NCI-H1436 (cell line): Measurements from ENCODE around the gene LRG1.
A peak's percentile ranks its signal among the peaks of the same experiment; 100 is the strongest.
"Not testable (repeated sequence)": the region's sequence is repeated elsewhere in the genome, so short reads cannot be mapped to it uniquely, and the experiment has no call there.

Experiments
- DNase-seq: peaks from one replicate; lab custom pipeline; 2025; lab: John Stamatoyannopoulos, UW

Gene LRG1

DNA sequence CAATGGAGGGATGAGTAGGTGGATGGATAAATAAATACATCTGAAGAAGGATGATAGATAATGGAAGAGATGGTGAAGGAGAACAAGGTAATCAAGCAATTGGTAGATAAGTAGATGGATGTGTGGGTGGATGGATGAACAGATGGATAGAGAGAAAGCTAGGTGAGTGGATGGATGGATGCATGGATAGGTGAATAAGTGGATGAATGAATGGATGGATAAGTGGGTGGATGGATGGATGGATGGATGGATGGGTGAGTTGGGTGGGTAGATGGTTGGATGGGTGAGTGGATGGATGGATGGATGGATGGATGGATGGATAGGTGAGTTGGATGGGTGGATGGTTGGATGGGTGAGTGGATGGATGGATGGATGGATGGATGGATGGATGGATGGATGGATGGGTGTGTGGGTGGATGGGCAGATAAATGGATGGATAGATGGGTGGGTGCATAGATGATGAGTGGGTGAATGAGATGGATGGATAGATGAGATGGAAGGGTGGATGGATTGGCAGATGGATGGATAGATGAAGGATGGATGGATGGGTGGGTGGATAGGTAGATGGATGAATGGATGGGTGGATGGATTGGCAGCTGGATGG, 13.4 kb upstream of the LRG1 start:
- DNase-seq = no peak

DNA sequence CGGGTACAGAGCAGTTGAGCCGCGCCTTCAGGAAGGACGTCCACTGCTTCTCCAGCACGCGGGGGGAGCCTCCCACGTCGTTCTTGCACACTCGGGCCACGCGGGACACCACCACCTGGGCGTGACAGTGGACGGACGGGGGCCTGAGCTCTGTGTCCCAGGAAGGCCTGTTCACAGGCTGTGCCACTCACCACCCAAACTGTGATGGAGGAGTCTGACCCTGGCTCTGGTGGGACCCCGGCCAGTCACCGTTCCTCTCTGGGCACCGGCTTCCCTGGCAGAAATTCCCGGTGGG, 12.6 kb upstream of the LRG1 start:
- DNase-seq = no peak

DNA sequence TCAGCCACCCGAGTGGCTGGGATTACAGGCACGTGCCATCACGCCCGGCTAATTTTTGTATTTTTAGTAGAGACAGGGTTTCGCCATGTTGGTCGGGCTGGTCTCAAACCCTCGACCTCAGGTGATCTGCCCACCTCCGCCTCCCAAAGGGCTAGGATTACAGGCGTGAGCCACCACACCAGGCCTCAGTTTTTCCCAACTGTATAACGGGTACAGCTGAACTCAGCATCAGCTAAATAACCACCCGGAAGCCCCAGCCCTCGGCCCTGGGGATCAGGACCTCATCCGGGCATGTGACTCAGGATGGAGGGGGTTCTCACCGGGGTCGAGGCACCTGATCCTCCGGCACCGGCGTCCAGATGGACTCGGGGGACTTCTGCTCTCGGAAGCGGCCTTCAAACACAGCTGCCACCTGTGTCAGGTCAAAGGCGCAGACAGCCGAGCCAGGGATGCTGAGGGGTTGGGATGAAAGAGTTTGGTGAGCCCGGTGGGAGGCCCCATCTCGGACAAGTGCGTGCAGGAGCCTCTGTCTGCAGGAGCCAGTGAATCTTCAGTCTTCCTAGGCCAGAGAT, 10.7 kb upstream of the LRG1 start:
- no peak for DNase-seq

DNA sequence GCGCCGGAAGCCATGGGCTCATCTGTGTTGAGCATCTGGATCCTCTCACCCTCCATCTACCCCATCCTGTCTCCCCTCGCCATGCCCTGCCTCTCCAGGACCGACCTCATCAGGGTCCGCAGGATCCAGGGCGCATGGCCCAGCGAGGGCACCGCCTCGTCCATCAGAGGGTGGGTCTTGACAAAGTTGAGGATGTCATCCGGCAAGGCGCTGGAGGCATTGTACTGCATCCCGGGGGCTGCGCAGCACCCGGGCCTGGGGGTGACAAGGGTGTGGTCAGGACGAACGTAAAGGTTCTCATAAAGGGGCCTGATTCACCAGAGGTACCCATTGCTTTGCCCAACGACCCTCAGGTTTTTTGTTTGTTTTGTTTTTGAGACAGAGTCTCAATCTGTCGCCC, 10.2 kb upstream of the LRG1 start:
- no peak for DNase-seq

DNA sequence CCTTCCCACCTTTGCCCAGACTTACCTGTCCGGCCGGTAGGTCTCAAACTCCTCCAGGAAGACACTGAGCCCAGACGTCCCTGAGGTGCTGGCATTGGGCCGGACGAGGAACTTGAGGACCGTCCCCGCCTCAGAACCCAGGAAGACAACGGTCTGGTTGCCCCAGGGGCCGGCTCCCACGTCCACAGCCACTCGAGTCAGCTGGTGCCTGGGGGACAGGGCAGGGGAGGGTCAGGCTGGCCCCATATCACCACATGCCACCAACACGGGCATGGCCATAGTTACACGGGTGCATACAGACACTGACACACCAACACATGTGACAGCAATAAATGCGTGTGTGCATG, 8.4 kb upstream of the LRG1 start:
- DNase-seq = no peak

DNA sequence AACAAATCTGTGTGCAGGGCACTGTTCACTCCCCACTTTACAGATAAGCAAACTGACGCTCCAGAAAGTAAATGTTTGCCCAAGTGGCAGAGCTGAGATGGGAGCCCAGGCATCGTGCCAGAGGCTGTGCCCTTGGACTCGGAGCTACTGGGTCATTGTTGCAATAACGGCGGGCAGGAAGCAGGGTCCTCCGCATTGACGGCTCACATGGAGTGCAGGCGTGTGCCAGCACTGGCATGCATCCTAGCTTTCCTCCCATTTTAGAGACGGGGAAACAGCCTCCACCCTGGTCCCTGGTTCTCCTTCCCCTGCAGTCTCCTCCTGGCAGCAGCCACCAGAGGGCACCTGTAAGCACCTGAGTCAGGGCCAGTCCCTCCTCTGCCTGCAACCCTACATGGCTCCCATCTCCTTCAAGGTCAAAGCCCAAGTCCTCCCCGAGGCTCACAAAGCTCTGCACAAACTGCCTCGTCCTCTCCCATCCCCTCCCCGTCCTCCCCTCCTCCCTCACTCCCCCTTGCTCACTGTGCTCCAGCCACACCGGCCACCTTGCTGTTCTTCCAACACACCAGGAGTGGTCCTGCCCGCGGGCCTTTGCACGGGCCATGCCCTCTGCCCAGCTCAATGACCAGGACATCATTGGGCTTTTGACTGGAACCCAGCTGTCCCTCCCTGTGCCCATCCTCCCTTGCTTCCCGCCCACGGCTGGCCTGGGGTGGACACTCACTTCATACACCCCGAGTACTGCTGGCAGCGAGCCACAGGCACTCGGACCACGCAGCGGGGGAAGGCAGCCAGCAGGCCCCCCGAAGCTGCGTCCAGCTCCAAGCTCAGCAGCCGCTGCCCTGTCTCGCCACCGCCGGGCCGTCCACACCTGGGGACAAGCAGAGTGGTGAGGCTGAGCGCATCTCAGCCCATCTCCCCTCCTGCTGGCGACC, 7.7 kb upstream of the LRG1 start:
- no peak for DNase-seq

DNA sequence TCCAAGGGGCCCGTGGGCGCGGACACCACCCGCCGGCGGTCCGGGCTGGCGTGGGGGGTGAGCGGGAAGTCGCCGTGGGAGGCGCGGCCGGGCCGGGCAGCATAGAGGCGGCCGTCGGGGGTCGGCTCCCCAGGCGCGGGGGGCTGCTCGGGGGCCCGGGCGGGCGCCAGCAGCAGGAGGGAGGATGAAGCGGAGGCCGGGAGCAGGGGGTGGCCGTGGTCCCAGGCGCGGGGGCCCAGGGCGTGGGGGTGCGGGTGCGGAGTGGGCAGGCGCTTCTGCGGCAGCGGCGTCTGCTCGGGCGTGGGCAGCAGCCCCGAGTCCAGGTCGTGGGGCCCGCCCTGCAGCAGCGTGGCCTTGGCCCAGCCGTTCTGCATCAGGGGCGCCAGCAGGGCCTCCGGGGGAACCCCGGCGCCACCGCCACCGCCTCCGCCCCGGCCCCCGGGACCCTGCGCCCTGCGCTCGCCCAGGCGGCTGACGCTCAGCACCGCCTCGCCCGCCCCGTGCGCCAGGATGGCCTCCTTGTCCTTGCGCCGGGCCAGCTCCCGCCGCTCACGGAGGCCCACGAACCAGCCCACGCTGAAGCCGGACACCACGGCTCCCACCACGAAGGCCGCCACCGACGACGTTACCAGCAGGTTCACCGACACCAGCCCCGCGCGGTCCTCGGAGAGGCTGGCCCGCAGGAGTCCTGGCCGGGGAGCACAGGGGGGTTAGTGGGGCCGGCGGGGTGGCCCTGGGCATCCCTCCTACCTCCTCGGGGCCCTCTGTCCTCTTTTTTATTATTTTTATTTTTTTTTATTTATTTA, 4.2 kb upstream of the LRG1 start:
- DNase-seq = no peak

DNA sequence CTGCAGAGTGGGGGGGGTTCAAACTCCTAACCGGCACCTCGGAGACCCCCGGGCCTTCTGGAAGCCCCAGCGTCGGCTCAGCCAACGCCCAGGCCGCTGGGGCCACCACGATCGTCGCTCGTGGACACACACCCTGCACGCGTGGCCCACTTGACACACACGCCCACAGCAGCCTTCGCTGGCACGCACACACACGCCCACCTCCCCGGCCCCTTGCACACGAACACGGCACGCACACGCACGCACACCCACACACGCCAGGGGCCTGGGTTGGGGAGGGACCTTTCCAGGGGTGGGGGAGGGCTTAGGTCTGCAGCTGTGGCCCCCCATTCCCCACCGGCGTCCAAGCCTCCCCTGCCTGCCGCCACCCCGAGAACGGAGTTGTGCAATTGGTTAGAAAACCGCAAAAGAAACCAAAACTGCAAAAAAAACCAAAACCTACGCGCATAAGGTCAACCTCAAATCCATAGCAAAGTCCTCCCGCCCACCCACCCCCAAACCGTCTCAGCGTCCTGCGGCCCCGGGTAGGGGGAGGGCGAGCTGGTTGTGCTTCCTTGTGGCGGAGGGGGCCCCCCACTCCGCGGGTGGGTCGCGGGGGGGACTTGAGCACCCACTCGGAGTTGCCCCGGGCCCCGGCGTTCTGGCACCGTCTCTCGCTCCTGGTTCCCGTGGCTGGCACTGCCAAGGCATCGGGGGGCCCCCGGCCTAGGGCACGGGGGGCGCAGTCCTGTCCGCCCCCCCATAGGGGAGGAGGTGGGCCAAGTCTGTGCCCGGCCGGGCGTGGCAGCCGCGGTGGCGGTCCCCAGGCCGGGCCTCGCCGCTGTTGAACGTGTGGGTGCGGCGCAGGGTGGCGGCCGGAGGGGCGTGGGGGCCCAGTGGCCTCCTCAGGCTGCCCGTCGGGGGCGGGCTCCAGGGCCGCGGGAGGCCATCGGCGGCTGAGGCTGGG, 3.3 kb upstream of the LRG1 start:
- no peak for DNase-seq

DNA sequence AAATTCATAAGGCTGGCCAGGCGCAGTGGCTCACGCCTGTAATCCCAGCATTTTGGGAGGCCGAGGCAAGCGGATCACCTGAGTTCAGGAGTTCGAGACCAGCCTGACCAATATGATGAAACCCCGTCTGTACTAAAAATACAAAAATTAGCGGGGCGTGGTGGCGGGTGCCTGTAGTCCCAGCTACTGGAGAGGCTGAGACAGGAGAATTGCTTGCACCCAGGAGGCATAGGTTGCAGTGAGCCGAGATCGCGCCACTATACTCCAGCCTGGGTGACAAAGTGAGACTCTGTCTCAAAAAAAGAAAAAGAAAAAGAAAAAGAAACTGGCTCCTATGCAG, 1.9 kb upstream of the LRG1 start:
- not testable (repeated sequence) for DNase-seq

DNA sequence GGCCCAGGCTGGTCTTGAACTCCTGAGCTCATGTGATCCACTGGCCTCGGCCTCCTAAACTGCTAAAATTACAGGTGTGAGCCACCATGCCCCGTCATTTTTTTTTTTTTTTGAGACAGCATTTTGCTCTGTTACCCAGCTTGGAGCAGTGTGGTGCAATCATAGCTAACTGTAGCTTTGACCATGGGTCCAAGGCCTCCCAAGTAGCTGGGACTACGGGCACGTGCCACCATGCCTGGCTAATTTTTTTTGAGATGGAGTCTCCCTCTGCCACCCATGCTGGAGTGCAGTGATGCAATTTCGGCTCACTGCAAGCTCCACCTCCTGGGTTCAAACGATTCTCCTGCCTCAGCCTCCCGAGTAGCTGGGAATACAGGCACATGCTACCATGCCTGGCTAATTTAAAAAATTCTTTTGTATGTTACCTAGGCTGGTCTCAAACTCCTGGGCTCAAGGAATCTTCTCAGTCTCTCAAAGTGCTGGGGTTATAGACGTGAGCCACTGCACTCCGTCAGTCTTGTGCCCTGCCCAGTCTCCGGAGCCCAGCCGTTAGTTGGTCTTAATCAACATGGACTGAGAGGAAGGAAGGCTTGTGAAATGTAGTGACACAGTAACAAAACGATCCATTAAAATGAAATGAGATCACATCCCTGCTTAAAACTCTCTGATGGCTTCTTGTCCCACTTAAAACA, 1.4 kb upstream of the LRG1 start:
- no peak for DNase-seq

DNA sequence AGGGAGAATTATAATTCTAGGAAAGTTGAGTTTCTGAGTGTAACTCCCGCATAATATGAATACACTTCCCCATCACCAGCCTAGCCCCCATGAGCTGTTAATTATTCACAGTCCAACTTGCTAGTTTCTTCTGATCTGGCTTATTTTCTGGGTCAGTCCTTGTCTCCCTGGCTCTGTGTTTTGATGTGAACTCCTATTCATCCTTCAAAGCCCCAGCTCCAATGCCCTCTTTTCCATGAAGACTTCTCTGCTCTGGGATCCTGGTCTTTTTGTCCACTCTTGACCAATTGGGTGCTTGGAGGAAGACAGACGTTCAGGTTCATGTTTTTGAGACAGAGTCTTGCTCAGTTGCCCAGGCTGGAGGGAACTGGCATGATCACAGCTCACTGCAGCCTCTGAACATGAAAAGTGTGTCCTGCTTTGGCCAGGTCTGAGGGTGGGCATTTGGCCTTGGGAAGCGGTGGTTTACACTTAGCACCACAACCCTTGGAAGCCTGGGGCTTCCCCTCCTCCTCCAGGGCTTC, 605 bp downstream of the LRG1 start:
- DNase-seq = no peak

DNA sequence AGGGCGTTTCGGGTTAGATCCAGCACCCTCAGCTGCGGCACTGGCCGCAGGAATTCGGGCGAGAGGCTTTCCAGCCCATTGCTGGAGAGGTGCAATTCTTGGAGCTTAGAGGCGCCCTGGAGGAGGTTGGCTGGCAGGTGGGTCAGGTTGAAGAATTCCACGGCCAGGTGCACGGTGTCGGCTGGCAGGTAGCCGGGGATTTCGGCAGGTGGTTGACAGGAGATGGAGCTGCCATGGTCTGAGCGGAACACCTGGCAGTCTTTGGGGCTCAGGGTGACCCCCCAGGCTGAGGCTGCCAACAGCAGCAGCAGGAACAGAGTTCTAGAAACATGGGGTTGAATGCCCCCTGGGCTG, 1.3 kb downstream of the LRG1 start:
- no peak for DNase-seq

DNA sequence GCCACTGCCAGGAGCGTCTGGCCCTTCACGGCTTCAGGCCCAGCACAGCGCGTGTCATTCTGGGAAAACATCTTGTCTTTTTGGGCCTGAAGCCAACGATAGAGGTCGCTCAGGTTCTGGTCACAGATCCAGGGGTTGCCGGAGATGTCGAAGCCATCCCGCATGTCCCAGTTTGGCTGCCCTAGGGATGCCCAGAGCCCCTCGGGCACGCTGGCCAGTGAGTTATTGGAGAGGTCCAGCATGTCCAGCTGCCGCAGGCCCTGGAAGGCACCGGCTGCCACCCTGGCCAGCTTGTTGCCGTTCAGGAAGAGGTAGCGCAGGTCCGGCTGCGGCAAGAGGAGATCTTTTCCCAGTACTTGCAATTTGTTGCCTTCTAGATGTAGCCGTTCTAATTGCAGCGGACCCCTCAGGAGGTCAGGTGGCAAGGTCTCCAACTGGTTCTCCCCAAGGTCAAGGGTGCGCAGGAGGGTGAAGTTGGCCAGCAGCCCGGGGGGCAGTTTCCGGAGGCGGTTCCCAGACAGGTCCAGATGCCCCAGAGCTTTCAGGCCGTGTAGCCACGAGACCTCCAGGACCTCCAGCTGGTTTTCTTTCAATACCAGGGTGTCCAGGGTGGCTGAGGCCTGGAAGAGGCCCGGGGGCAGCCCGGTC, 1.8 kb downstream of the LRG1 start:
- no peak for DNase-seq

DNA sequence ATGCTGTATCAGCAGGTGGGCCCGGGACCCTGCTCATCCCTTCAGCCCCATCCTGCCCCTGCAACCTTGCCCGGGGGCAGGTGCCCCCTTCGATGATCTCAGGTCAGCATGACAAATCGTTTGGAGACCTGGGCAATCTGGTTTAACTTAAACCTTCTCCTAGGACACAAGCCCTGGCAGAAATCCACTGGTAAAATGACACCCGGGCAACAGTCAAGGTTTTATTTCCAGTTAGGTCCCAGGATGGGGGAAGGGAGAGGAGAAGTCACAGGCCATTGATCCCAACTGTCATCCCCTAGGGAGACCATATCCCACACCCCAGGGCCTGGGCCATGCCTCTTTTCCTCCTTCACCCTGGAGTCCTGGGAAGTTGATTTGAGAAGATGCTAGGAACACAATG, 3.0 kb downstream of the LRG1 start:
- no peak for DNase-seq

DNA sequence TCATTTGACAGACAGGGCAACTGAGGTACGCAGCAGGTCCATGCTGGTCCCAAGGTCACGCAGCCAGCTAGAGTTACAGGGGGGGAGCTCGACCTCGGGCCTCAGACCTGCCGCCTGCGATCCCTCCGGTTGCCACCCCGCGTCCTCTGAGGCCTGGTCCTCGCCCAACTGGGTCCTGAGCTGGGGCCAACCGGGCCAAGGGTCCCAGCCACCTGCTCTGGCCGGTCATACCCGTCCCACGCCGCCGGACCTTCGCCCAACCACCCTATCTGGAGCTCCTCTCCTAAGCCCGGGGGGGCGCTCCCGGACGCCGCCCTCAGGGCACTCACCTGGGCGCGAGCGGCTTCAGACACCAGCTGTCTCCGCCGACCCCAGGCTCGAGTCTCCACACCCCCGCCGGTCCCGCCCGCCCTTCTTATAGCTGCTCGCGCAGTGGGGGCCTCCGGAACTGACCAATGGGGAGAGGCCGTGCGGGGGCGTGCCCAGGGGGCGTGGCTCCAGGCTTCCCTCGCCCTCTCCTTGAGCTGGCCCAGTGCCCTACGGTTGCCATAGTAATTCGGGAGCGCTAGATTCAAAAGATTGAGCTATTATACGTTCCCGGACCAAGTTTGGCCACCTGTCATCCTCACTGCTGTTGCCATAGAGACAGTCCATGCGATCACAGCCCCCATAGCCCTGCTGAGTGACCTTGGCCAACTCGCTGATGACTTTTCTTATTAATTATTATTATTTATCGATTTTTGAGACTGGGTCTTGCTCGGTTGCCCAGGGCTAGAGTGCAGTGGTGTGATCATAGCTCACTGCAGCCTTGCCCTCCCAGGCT, 4.8 kb downstream of the LRG1 start, which contains the start of gene PLIN5:
Gene PLIN5, minus strand, starts transcription at position 389 of the 823 bp plus-strand sequence. CDS start 1,150 bp downstream, outside the sequence.
- DNase-seq = peak; percentile 81

DNA sequence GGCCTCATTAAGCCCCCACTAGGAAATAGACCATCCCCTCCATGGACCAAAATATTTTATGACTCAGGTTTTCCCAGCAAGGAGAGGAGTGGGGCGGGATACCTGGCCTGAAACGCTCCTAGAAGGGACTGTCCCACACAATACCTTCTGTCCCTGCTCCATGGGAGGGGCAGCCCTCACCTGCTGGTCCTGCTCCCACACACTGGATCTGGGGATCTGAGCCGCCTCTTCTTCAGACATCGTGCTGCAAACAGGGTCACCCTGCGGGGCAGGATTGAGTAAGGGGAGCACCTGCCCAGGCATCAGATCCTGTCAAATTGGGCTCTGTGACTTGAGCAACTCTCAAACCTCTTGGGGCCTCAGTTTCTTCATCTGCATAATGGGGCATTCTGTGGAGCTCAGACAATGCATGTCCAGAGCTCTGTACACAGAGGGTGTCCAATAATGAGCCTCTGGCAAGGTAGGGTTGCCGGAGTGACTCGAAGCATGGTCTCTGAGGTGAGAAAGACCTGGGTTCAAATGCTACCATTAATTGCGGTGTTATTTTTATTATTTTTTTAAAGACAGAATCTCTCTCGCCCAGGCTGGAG, 5.9 kb downstream of the LRG1 start:
- no peak for DNase-seq

DNA sequence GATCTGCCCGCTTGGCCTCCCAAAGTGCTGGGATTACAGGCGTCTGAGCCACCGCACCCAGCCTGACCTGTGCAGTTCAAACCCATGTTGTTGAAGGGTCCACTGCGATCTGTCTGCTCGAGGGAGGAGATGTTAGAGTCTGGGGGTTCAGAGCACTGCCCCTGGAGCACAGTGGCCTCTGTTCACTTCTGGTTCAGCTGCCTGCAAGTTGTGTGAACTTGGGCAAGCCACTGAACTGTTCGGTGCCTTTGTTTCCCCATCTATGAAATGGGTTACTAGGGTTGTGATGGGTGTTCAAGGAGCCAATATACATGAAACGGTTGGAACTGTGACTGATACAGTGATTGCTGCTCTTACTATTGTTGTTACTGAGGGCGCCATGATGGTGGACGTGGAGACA, 6.5 kb downstream of the LRG1 start:
- no peak for DNase-seq

DNA sequence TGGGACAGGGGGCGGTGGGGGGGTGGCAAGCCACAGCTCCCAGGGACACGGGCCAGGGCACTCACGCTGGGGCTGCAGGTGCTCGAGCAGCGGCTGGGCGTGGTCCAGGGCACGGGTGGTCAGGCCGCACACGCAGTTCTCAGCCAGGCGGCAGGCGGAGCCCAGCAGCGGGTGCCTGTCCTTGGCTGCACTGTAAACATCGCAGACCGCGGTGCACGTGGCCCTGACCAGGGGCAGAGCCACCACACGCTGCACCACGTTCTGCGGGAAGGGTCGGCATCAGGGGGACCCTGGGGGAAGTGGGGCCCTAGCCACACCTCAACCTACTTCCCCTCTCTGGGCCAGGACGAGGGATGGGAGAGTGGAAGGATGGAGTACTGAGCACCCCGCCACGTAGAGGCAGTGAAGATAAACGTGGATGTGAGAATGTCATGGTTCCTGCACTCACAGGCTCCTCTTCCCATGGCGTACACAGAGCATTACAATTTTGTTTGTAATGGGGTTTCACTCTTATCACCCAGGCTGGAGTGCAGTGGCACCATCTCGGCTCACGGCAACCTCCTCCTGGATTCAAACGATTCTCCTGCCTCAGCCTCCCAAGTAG, 8.2 kb downstream of the LRG1 start:
- no peak for DNase-seq
